GM08714 (cell line): ENCODE data around the gene WDR75.

Experiments
- H3K4me3 ChIP-seq: fragments of 200-500 bp; sonication (Bioruptor generic); 2 replicates; pipeline ENCODE4 v1.5.1; 2014; ENCODE audit warnings: mild to moderate bottlenecking, low read length, inconsistent platforms
- ZNF274 ChIP-seq: IDR thresholded peaks from 2 replicates; pipeline ENCODE4 v1.6.1; 2012; ENCODE audit warnings: mild to moderate bottlenecking, low read depth, low read length

WDR75 gene

DNA sequence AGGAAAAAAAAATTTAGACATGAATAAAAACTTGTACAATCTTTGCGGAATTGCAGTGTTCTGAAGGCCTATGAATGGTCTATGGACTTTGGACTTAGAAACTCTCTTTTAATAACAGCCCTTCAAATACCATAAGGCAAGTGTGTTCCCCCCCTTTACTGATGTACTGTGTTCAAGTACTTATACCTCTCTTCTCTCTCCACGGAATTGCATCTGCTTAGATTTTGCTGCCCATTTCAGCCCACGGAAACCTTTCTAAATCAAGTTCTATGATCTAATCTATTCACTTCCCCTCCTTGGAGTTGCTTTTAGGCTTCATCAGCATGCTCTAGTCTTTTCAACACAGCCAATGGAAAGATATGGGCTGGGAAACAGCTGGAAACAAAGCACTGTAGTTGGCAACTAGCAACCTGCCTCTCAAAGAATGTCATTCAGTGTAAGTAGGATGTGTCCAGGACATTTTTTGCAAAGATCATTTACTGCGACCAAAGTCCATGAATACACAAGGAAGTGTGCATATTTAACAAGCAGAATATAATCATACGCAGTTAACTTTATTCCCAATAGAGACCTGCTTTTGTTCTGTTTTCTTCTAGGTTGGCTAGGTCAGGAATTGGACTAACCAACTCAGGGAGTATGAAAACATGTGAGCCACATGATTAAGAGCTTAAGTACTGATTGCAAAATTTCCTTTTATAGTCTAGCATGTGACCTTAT, 81.3 kb downstream of the WDR75 start:
- no peak for TF ChIP-seq ZNF274

DNA sequence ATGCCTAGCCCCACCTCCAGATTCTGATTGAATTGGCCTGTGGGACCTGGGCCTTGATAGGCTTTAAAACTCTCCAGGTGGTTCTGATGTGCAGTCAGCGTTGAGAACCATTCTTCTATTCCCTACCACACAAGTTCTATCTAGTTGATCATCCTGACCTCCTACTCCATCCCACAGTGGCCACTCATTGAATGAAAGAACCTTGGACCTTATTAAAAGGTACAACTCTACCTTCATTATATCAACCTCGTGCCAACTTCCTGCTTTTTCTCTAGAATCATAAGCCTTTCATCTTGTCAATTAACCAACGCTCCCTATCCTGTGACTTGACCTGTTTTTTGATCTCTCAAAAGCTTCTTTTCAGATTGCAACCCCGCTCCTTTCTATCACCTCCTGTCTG, 83.5 kb downstream of the WDR75 start:
- TF ChIP-seq ZNF274, result no peak
- H3K4me3 ChIP-seq, result no peak overlapping the region

More for the DNA sequence above, 81.3 kb downstream of the WDR75 start:
- no peak overlapping the region for H3K4me3 ChIP-seq
